ENCODE data around the gene NPC1L1. TPM values are rescaled to one million over a fixed set of nuclear protein-coding genes. Genes with fewer than 3 reads are reported as not detected.
"Not testable (repeated sequence)": the region's sequence is repeated elsewhere in the genome, so short reads cannot be mapped to it uniquely, and the experiment has no call there.

NPC1L1 gene
- total and polyA plus RNA-seq, 2 donors (not counting 1 experiment from before 2014, with no cell fraction given) = 0.07 TPM; not detected in 1

GRCh38 chr7:44555350-44555749 is 14.2 kb upstream of the NPC1L1 start:
- H2AFZ ChIP-seq (ENCODE audit: insufficient read depth, low read depth, low read length, poor library complexity, severe bottlenecking) = no peak overlapping the region
- Mint-ChIP-seq H3K27me3 (peaks cover 3% of the 10 kb centered on the region), H3K4me1 (no peaks in the 10 kb centered on the region), H3K27ac (no peak overlapping the region), H3K4me3 (no peak overlapping the region), H3K9me3 (ENCODE audit: insufficient read depth) (no peaks in the 10 kb centered on the region)
- no peak overlapping the region for H3K9ac ChIP-seq (ENCODE audit: low read length)
- H3K4me1 ChIP-seq (ENCODE audit: control insufficient read depth in 2 of 2, insufficient read depth in 2 of 2, low read length in 2 of 2) = peaks cover 0 to 2% of the 10 kb centered on the region in 2 donors
- no peaks in the 10 kb centered on the region for H3K79me2 ChIP-seq (ENCODE audit: control insufficient read depth, insufficient read depth, low read length)
- CTCF ChIA-PET = interaction anchor here (1.4 kb wide), 1 partner anchor 10 kb away, joined by 4 read pairs; no protein-coding TSS in a partner anchor
- H3K27me3 ChIP-seq (replicated peaks in 1 of 4; ENCODE audit: control extremely low read depth in 1 of 4, control insufficient read depth in 3 of 4, insufficient read depth in 4 of 4, low read length in 3 of 4) = peaks cover 0 to 4% (median 0%) of the 10 kb centered on the region in 4 experiments
- ATAC-seq (ENCODE audit: low read depth) = no peak
- H3K36me3 ChIP-seq (replicated peaks in 1 of 2; ENCODE audit: control extremely low read depth in 1 of 2, control insufficient read depth in 1 of 2, extremely low read depth in 1 of 2, insufficient read depth in 2 of 2, low read length in 1 of 2) = no peaks in the 10 kb centered on the region
- H3K27ac ChIP-seq (ENCODE audit: low read length in 2 of 2) = no peak overlapping the region
- DNase-seq = no peak
- H3K4me2 ChIP-seq (replicated peaks; ENCODE audit: low read depth, low read length, poor library complexity, severe bottlenecking) = no peak overlapping the region
- TF ChIP-seq, protein P1, sequence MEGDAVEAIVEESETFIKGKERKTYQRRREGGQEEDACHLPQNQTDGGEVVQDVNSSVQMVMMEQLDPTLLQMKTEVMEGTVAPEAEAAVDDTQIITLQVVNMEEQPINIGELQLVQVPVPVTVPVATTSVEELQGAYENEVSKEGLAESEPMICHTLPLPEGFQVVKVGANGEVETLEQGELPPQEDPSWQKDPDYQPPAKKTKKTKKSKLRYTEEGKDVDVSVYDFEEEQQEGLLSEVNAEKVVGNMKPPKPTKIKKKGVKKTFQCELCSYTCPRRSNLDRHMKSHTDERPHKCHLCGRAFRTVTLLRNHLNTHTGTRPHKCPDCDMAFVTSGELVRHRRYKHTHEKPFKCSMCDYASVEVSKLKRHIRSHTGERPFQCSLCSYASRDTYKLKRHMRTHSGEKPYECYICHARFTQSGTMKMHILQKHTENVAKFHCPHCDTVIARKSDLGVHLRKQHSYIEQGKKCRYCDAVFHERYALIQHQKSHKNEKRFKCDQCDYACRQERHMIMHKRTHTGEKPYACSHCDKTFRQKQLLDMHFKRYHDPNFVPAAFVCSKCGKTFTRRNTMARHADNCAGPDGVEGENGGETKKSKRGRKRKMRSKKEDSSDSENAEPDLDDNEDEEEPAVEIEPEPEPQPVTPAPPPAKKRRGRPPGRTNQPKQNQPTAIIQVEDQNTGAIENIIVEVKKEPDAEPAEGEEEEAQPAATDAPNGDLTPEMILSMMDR (IDR thresholded peaks at IDR 0.05) = no peak
- TF ChIP-seq EZH2 (IDR thresholded peaks at IDR 0.05; ENCODE audit: borderline replicate concordance, insufficient read depth, low read depth, low read length, poor library complexity, severe bottlenecking) = no peak
- intact Hi-C loops (cut with micrococcal nuclease) = no loop called here
- 100% methylated on average over 1 of the region's 2 CpGs for WGBS (ENCODE audit: insufficient coverage)
- POLR2A ChIA-PET = no interaction called here
- H3K4me3 ChIP-seq (ENCODE audit: control extremely low read depth in 1 of 5, extremely low read depth in 1 of 5, insufficient read depth in 1 of 5, low read depth in 2 of 5, low read length in 4 of 5) = no peak overlapping the region
- no peaks in the 10 kb centered on the region for H4K20me1 ChIP-seq (ENCODE audit: control insufficient read depth, insufficient read depth, low read length, poor library complexity, severe bottlenecking)
- H3K9me3 ChIP-seq (ENCODE audit: control extremely low read depth in 1 of 3, control insufficient read depth in 2 of 3, insufficient read depth in 1 of 3, low read length in 2 of 3) = no peaks in the 10 kb centered on the region

GRCh38 chr7:44552473-44553005 is 11.4 kb upstream of the NPC1L1 start:
- peaks cover 10% of the 10 kb centered on the region for H3K27me3 Mint-ChIP-seq
- H2AFZ ChIP-seq (ENCODE audit: insufficient read depth, low read depth, low read length, poor library complexity, severe bottlenecking); H3K27ac ChIP-seq (ENCODE audit: low read length in 2 of 2); H3K9me3 ChIP-seq (ENCODE audit: control extremely low read depth in 1 of 3, control insufficient read depth in 2 of 3, insufficient read depth in 1 of 3, low read length in 2 of 3); H3K4me3 Mint-ChIP-seq; H3K9me3 Mint-ChIP-seq (ENCODE audit: insufficient read depth); H3K4me3 ChIP-seq (ENCODE audit: control extremely low read depth in 1 of 5, extremely low read depth in 1 of 5, insufficient read depth in 1 of 5, low read depth in 2 of 5, low read length in 4 of 5); H3K36me3 ChIP-seq (replicated peaks in 1 of 2; ENCODE audit: control extremely low read depth in 1 of 2, control insufficient read depth in 1 of 2, extremely low read depth in 1 of 2, insufficient read depth in 2 of 2, low read length in 1 of 2); ATAC-seq (ENCODE audit: low read depth); DNase-seq; H3K79me2 ChIP-seq (ENCODE audit: control insufficient read depth, insufficient read depth, low read length); H3K9ac ChIP-seq (ENCODE audit: low read length); intact Hi-C loops (cut with micrococcal nuclease); H3K27me3 ChIP-seq (replicated peaks in 1 of 4; ENCODE audit: control extremely low read depth in 1 of 4, control insufficient read depth in 3 of 4, insufficient read depth in 4 of 4, low read length in 3 of 4); H3K4me2 ChIP-seq (replicated peaks; ENCODE audit: low read depth, low read length, poor library complexity, severe bottlenecking); H3K4me1 ChIP-seq (ENCODE audit: control insufficient read depth in 2 of 2, insufficient read depth in 2 of 2, low read length in 2 of 2); H4K20me1 ChIP-seq (ENCODE audit: control insufficient read depth, insufficient read depth, low read length, poor library complexity, severe bottlenecking); H3K27ac Mint-ChIP-seq; POLR2A ChIA-PET; H3K4me1 Mint-ChIP-seq: not testable (repeated sequence)
- WGBS (ENCODE audit: insufficient coverage) = no CpG with 5 or more reads among the region's 3 CpGs
- CTCF ChIA-PET = interaction anchor here (1.0 kb wide), 1 partner anchor 8 kb away, joined by 5 read pairs; no protein-coding TSS in a partner anchor

All from B cell (primary cell).